Esophagus (tissue), 2 donors: ENCODE results near the gene TTC9B. TPM values are rescaled to one million over a fixed set of nuclear protein-coding genes. Genes with fewer than 3 reads are reported as not detected.
"Not testable (repeated sequence)": the region's sequence is repeated elsewhere in the genome, so short reads cannot be mapped to it uniquely, and the experiment has no call there.

Experiments used
- H3K27ac ChIP-seq, 2 donors: one replicate each; pipeline ENCODE4 v1.5.1; 2013; ENCODE audit warnings: low read depth in 2 of 2, mild to moderate bottlenecking in 2 of 2, inconsistent platforms in 1 of 2, low read length in 1 of 2, moderate library complexity in 1 of 2
- H3K27me3 ChIP-seq, 2 donors: one replicate each; pipeline ENCODE4 v1.6.1; 2013; ENCODE audit warnings: low read length in 2 of 2, control low read depth in 1 of 2, mild to moderate bottlenecking in 1 of 2; ENCODE audit not compliant: insufficient read depth in 2 of 2, control insufficient read depth in 1 of 2
- H3K36me3 ChIP-seq, 2 donors: one replicate each; pipeline ENCODE4 v1.6.1; 2013; ENCODE audit warnings: low read length in 1 of 2; ENCODE audit not compliant: control insufficient read depth in 2 of 2, insufficient read depth in 2 of 2
- H3K4me1 ChIP-seq, 2 donors: one replicate each; pipeline ENCODE4 v1.6.1; 2013; ENCODE audit warnings: low read length in 1 of 2; ENCODE audit not compliant: control insufficient read depth in 2 of 2, insufficient read depth in 2 of 2
- H3K4me3 ChIP-seq, 2 donors: one replicate each; pipeline ENCODE4 v1.5.1; 2013; ENCODE audit warnings: low read length in 2 of 2, mild to moderate bottlenecking in 2 of 2, low read depth in 1 of 2, moderate library complexity in 1 of 2
- H3K9me3 ChIP-seq, 2 donors: one replicate each; pipeline ENCODE4 v1.6.1; 2013; ENCODE audit warnings: mild to moderate bottlenecking in 2 of 2, low read depth in 1 of 2, low read length in 1 of 2, moderate library complexity in 1 of 2; ENCODE audit not compliant: control insufficient read depth in 2 of 2, insufficient read depth in 1 of 2
- WGBS, 2 donors: extraction: QIAGEN DNeasy Blood & Tissue Kit; methylation state at CpG; one replicate each; pipeline ENCODE4 v1.1.7; 2013; 5-methylcytosine and 5-hydroxymethylcytosine counted together
- polyA plus RNA-seq, 2 donors: library from polyadenylated mRNA; stranded (reverse); fragments of 200-250 nt; gene quantifications; one replicate each; pipeline ENCODE4 v1.2.3, GENCODE V29; 2013
- donor health status: healthy with polysubstance abuse.
- donor health status: Bipolar disorder and iron deficiency.

TTC9B gene
- polyA plus RNA-seq, 2 donors: not detected

- H3K27me3 ChIP-seq: peaks cover 0 to 6% of the 10 kb centered on the region in 2 donors
- peaks cover 6 to 16% of the 10 kb centered on the region in 2 donors for H3K4me1 ChIP-seq
- H3K36me3 ChIP-seq: no peaks in the 10 kb centered on the region
- WGBS, 2 donors: 24 to 37% methylated on average over 8 of the region's 8 CpGs
- H3K9me3 ChIP-seq: no peaks in the 10 kb centered on the region
- H3K27ac ChIP-seq: no peak overlapping the region
- H3K4me3 ChIP-seq: no peak overlapping the region
Measured at GRCh38 chr19:40219721-40220276, 1.6 kb upstream of the TTC9B start.

- H3K27me3 ChIP-seq: not testable (repeated sequence)
Measured at GRCh38 chr19:40219029-40219428, 845 bp upstream of the TTC9B start.

GRCh38 chr19:40217027-40217810, 965 bp downstream of the TTC9B start:
- Histone ChIP-seq H3K36me3 (peaks cover 0 to 7% of the 10 kb centered on the region in 2 donors), H3K27me3 (peaks cover 0 to 6% of the 10 kb centered on the region in 2 donors), H3K4me1 (peaks cover 6 to 10% of the 10 kb centered on the region in 2 donors), H3K9me3 (peaks cover 0 to 3% of the 10 kb centered on the region in 2 donors), H3K27ac (no peak overlapping the region), H3K4me3 (peak overlapping the region in 1 of 2 donors; percentile 0)
- 5 to 11% methylated on average over 43 to 54 of the region's 54 CpGs for WGBS, 2 donors

More at GRCh38 chr19:40219029-40219428, 845 bp upstream of the TTC9B start:
- not testable (repeated sequence) for H3K27ac ChIP-seq, H3K36me3 ChIP-seq, H3K9me3 ChIP-seq, H3K4me3 ChIP-seq
- peaks cover 6 to 13% of the 10 kb centered on the region in 2 donors for H3K4me1 ChIP-seq
- WGBS, 2 donors: 77 to 86% methylated on average over 4 of the region's 4 CpGs

GRCh38 chr19:40216777-40217026, 1.5 kb downstream of the TTC9B start:
- H3K27ac ChIP-seq: no peak overlapping the region
- peaks cover 6 to 10% of the 10 kb centered on the region in 2 donors for H3K4me1 ChIP-seq
- peaks cover 0 to 6% of the 10 kb centered on the region in 2 donors for H3K27me3 ChIP-seq
- H3K36me3 ChIP-seq: peaks cover 0 to 7% of the 10 kb centered on the region in 2 donors
- 21 to 27% methylated on average over 9 of the region's 9 CpGs for WGBS, 2 donors
- peaks cover 0 to 3% of the 10 kb centered on the region in 2 donors for H3K9me3 ChIP-seq
- no peak overlapping the region for H3K4me3 ChIP-seq

GRCh38 chr19:40216013-40216776, 2.0 kb downstream of the TTC9B start:
- Histone ChIP-seq H3K9me3 (peaks cover 0 to 3% of the 10 kb centered on the region in 2 donors), H3K27ac (no peak overlapping the region), H3K4me3 (no peak overlapping the region), H3K36me3 (peaks cover 0 to 7% of the 10 kb centered on the region in 2 donors), H3K27me3 (peaks cover 0 to 6% of the 10 kb centered on the region in 2 donors), H3K4me1 (peaks cover 6 to 10% of the 10 kb centered on the region in 2 donors)
- 40 to 41% methylated on average over 23 of the region's 23 CpGs for WGBS, 2 donors

- Histone ChIP-seq H3K36me3 (peaks cover 2 to 10% of the 10 kb centered on the region in 2 donors), H3K4me1 (peaks cover 6 to 10% of the 10 kb centered on the region in 2 donors), H3K27me3 (peaks cover 0 to 6% of the 10 kb centered on the region in 2 donors), H3K27ac (no peak overlapping the region), H3K9me3 (peaks cover 0 to 3% of the 10 kb centered on the region in 2 donors), H3K4me3 (no peak overlapping the region)
- 89 to 92% methylated on average over 20 to 22 of the region's 22 CpGs for WGBS, 2 donors
Measured at GRCh38 chr19:40214936-40215335, 3.2 kb downstream of the TTC9B start.

GRCh38 chr19:40213882-40214570, 4.2 kb downstream of the TTC9B start:
- Histone ChIP-seq H3K36me3 (peaks cover 2 to 10% of the 10 kb centered on the region in 2 donors), H3K9me3 (peaks cover 0 to 3% of the 10 kb centered on the region in 2 donors), H3K27me3 (peaks cover 0 to 4% of the 10 kb centered on the region in 2 donors), H3K4me1 (peaks cover 6 to 10% of the 10 kb centered on the region in 2 donors), H3K27ac (no peak overlapping the region), H3K4me3 (no peak overlapping the region)
- 91 to 93% methylated on average over 49 to 50 of the region's 50 CpGs for WGBS, 2 donors

GRCh38 chr19:40213251-40213829, 4.8 kb downstream of the TTC9B start:
- Histone ChIP-seq H3K27me3 (peaks cover 0 to 2% of the 10 kb centered on the region in 2 donors), H3K27ac (no peak overlapping the region), H3K4me1 (peaks cover 6 to 10% of the 10 kb centered on the region in 2 donors), H3K4me3 (no peak overlapping the region), H3K36me3 (peaks cover 2 to 10% of the 10 kb centered on the region in 2 donors), H3K9me3 (peaks cover 0 to 3% of the 10 kb centered on the region in 2 donors)
- 87 to 90% methylated on average over 52 to 53 of the region's 53 CpGs for WGBS, 2 donors

GRCh38 chr19:40210889-40211288, 7.3 kb downstream of the TTC9B start:
- H3K27me3 ChIP-seq: no peaks in the 10 kb centered on the region
- peaks cover 2 to 11% of the 10 kb centered on the region in 2 donors for H3K36me3 ChIP-seq
- no peak overlapping the region for H3K27ac ChIP-seq
- 91 to 92% methylated on average over 5 of the region's 5 CpGs for WGBS, 2 donors
- peaks cover 0 to 3% of the 10 kb centered on the region in 2 donors for H3K9me3 ChIP-seq
- no peaks in the 10 kb centered on the region for H3K4me1 ChIP-seq
- no peak overlapping the region for H3K4me3 ChIP-seq
